DOHH2 (cell line): ENCODE measurements around the gene RAB5A.

Source experiments
- H3F3A ChIP-seq: fragments of 200-600 bp; sonication (generic), shearing (Covaris generic); 2 replicates; pipeline ENCODE4 v1.6.0; 2016; ENCODE audit warnings: antibody characterized with exemption, mild to moderate bottlenecking; ENCODE audit not compliant: control insufficient read depth, insufficient read depth
- H3K27ac ChIP-seq: fragments of 200-600 bp; sonication (generic); 2 replicates; pipeline ENCODE4 v1.5.1; 2014; ENCODE audit warnings: low read depth, mild to moderate bottlenecking, low read length, moderate library complexity
- H3K27me3 ChIP-seq: fragments of 200-600 bp; sonication (generic); 2 replicates; pipeline ENCODE4 v1.6.1; 2014; ENCODE audit warnings: mild to moderate bottlenecking, low read length, mixed read lengths; ENCODE audit not compliant: control insufficient read depth
- H3K36me3 ChIP-seq: fragments of 200-600 bp; sonication (generic); 2 replicates; pipeline ENCODE4 v1.6.1; 2014; ENCODE audit warnings: mild to moderate bottlenecking, low read length, moderate library complexity, mixed read lengths; ENCODE audit not compliant: control insufficient read depth
- H3K4me1 ChIP-seq: fragments of 200-600 bp; sonication (generic); 2 replicates; pipeline ENCODE4 v1.6.1; 2014; ENCODE audit warnings: mild to moderate bottlenecking, low read length, mixed read lengths; ENCODE audit not compliant: control insufficient read depth
- H3K4me2 ChIP-seq: fragments of 200-600 bp; sonication (generic); 2 replicates; pipeline ENCODE4 v1.6.0; 2014; ENCODE audit warnings: mild to moderate bottlenecking, low read length, moderate library complexity
- H3K4me3 ChIP-seq: fragments of 200-600 bp; sonication (generic); 2 replicates; pipeline ENCODE4 v1.5.1; 2014; ENCODE audit warnings: mild to moderate bottlenecking, low read length, mixed read lengths
- H3K79me2 ChIP-seq: fragments of 200-600 bp; sonication (generic); 2 replicates; pipeline ENCODE4 v1.6.1; 2014; ENCODE audit warnings: mild to moderate bottlenecking, low read length, mixed read lengths; ENCODE audit not compliant: control insufficient read depth
- H3K9me2 ChIP-seq: fragments of 200-600 bp; sonication (generic); replicated peaks from 2 replicates; pipeline ENCODE4 v1.6.1; 2014; ENCODE audit warnings: mild to moderate bottlenecking, low read length, mixed read lengths; ENCODE audit not compliant: control insufficient read depth
- H3K9me3 ChIP-seq: fragments of 200-600 bp; sonication (generic); 2 replicates; pipeline ENCODE4 v1.6.1; 2014; ENCODE audit warnings: antibody characterized with exemption, low read length, mixed read lengths; ENCODE audit not compliant: control insufficient read depth, insufficient read depth
- H4K20me1 ChIP-seq: fragments of 200-600 bp; sonication (generic); 2 replicates; pipeline ENCODE4 v1.6.0; 2014; ENCODE audit warnings: low read depth, mild to moderate bottlenecking, antibody characterized with exemption, low read length, moderate library complexity; ENCODE audit not compliant: control insufficient read depth, insufficient read depth
- EZH2phosphoT487 ChIP-seq: fragments of 200-600 bp; sonication (generic); IDR thresholded peaks from 2 replicates; pipeline ENCODE4 v1.6.1; 2017; ENCODE audit warnings: borderline replicate concordance, mild to moderate bottlenecking, antibody characterized with exemption, low read length, moderate library complexity, mixed read lengths
- TF ChIP-seq, protein P1 (sequence below): fragments of 200-600 bp; sonication (generic); IDR thresholded peaks from one replicate; pipeline ENCODE4 v1.5.1; 2014; ENCODE audit warnings: antibody characterized with exemption, mild to moderate bottlenecking, low read depth, low read length; ENCODE audit not compliant: poor library complexity, severe bottlenecking

The RAB5A gene

DNA sequence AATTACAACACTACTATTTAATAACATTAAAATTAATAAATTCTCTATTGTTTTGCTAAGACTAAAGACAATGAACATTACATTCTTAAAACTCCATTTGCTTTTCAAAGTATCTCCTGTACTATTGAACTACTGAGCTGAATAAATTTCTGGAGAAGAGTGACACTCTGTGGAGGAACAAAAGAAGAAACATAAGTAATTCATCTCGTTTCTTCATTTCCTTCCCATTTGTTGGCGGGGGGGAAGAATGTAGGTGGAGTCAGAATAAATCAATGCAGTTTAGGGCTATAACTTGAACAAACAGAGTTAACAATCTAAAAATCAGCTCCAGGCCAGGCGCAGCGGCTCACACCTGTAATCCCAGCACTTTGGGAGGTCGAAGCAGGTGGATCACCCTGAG lies 45.6 kb upstream of the RAB5A start:
- Histone ChIP-seq H3K27me3 (no peaks in the 10 kb centered on the region), H3K4me1 (no peaks in the 10 kb centered on the region), H3K36me3 (no peaks in the 10 kb centered on the region), H3K4me3 (no peak overlapping the region), H4K20me1 (no peaks in the 10 kb centered on the region), H3K79me2 (no peaks in the 10 kb centered on the region), H3K9me3 (no peaks in the 10 kb centered on the region), H3K9me2 (no peaks in the 10 kb centered on the region), H3F3A (no peaks in the 10 kb centered on the region), H3K27ac (no peak overlapping the region), H3K4me2 (no peak overlapping the region)
- no peak for TF ChIP-seq EZH2phosphoT487
- TF ChIP-seq, protein P1, sequence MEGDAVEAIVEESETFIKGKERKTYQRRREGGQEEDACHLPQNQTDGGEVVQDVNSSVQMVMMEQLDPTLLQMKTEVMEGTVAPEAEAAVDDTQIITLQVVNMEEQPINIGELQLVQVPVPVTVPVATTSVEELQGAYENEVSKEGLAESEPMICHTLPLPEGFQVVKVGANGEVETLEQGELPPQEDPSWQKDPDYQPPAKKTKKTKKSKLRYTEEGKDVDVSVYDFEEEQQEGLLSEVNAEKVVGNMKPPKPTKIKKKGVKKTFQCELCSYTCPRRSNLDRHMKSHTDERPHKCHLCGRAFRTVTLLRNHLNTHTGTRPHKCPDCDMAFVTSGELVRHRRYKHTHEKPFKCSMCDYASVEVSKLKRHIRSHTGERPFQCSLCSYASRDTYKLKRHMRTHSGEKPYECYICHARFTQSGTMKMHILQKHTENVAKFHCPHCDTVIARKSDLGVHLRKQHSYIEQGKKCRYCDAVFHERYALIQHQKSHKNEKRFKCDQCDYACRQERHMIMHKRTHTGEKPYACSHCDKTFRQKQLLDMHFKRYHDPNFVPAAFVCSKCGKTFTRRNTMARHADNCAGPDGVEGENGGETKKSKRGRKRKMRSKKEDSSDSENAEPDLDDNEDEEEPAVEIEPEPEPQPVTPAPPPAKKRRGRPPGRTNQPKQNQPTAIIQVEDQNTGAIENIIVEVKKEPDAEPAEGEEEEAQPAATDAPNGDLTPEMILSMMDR = no peak

GRCh38 chr3:19901918-19902317 lies 45.0 kb upstream of the RAB5A start:
- H3K27me3 ChIP-seq = no peaks in the 10 kb centered on the region
- no peaks in the 10 kb centered on the region for H3K4me1 ChIP-seq
- H4K20me1 ChIP-seq = no peaks in the 10 kb centered on the region
- no peaks in the 10 kb centered on the region for H3K9me3 ChIP-seq
- no peak overlapping the region for H3K4me3 ChIP-seq
- H3K4me2 ChIP-seq = no peak overlapping the region
- H3K79me2 ChIP-seq = no peaks in the 10 kb centered on the region
- no peaks in the 10 kb centered on the region for H3K36me3 ChIP-seq
- H3K9me2 ChIP-seq = no peaks in the 10 kb centered on the region
- H3K27ac ChIP-seq = no peak overlapping the region
- H3F3A ChIP-seq = no peaks in the 10 kb centered on the region
- TF ChIP-seq EZH2phosphoT487 = no peak
- TF ChIP-seq, protein P1 = no peak

GRCh38 chr3:19903649-19904048 lies 43.2 kb upstream of the RAB5A start:
- Histone ChIP-seq H3K9me2 (no peaks in the 10 kb centered on the region), H3F3A (no peaks in the 10 kb centered on the region), H3K79me2 (no peaks in the 10 kb centered on the region), H3K9me3 (no peaks in the 10 kb centered on the region), H3K4me2 (no peak overlapping the region), H4K20me1 (no peaks in the 10 kb centered on the region), H3K4me1 (no peaks in the 10 kb centered on the region), H3K27me3 (no peaks in the 10 kb centered on the region), H3K36me3 (no peaks in the 10 kb centered on the region), H3K4me3 (no peak overlapping the region), H3K27ac (no peak overlapping the region)
- TF ChIP-seq EZH2phosphoT487 = no peak
- TF ChIP-seq, protein P1 = no peak

GRCh38 chr3:19907523-19907922 lies 39.4 kb upstream of the RAB5A start:
- Histone ChIP-seq H3K9me3 (no peaks in the 10 kb centered on the region), H3K36me3 (no peaks in the 10 kb centered on the region), H3K27ac (no peak overlapping the region), H3K27me3 (no peaks in the 10 kb centered on the region), H3K4me1 (no peaks in the 10 kb centered on the region), H3F3A (no peaks in the 10 kb centered on the region), H3K9me2 (no peaks in the 10 kb centered on the region), H3K4me2 (no peak overlapping the region), H3K79me2 (no peaks in the 10 kb centered on the region), H4K20me1 (no peaks in the 10 kb centered on the region), H3K4me3 (no peak overlapping the region)
- TF ChIP-seq, protein P1 = no peak
- no peak for TF ChIP-seq EZH2phosphoT487
